PC-3 (cell line): ENCODE measurements around the gene TMEM59L.

Experiments
- EZH2 ChIP-seq: fragments of 300-600 bp; sonication (generic); IDR thresholded peaks from one replicate; pipeline ENCODE4 v1.6.1; 2017; ENCODE audit warnings: antibody characterized with exemption, mild to moderate bottlenecking, low read length; ENCODE audit not compliant: unreplicated experiment
- EZH2phosphoT487 ChIP-seq: fragments of 300-600 bp; sonication (generic); IDR thresholded peaks from 2 replicates; pipeline ENCODE4 v1.6.1; 2018; ENCODE audit warnings: mild to moderate bottlenecking, antibody characterized with exemption, low read length, borderline replicate concordance
- TF ChIP-seq, protein P1 (sequence below): fragments of 300-600 bp; sonication (generic); conservative IDR thresholded peaks from 2 replicates; pipeline ENCODE4 v1.5.1; 2017; ENCODE audit warnings: antibody characterized with exemption, low read depth, mild to moderate bottlenecking, low read length

DNA sequence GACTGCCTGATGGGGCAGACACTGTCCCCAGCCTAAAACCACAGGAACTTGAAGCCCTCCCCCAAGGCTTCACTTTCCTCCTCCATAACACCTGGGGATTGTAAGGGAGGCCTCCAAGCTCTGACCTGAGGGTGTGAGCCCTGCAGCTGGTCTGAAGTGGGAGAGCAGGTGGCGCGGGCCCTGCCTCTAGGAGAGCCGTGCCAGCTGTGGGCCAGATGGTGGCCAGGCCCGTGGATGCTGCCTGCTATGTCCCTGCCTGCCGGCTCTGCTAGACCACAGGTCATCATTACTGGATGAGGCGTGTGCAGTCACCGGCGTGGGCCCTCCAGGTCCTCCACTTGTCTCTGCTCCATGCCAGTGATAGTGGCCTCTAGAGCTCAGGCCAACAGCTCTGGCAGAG, 20.7 kb downstream of the TMEM59L start:
- TF ChIP-seq, protein P1, sequence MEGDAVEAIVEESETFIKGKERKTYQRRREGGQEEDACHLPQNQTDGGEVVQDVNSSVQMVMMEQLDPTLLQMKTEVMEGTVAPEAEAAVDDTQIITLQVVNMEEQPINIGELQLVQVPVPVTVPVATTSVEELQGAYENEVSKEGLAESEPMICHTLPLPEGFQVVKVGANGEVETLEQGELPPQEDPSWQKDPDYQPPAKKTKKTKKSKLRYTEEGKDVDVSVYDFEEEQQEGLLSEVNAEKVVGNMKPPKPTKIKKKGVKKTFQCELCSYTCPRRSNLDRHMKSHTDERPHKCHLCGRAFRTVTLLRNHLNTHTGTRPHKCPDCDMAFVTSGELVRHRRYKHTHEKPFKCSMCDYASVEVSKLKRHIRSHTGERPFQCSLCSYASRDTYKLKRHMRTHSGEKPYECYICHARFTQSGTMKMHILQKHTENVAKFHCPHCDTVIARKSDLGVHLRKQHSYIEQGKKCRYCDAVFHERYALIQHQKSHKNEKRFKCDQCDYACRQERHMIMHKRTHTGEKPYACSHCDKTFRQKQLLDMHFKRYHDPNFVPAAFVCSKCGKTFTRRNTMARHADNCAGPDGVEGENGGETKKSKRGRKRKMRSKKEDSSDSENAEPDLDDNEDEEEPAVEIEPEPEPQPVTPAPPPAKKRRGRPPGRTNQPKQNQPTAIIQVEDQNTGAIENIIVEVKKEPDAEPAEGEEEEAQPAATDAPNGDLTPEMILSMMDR, result no peak
- TF ChIP-seq EZH2, result no peak
- no peak for TF ChIP-seq EZH2phosphoT487
